A549 (cell line): ENCODE data around the gene CDS1.

Experiments
- CHD2 ChIP-seq: fragments of 150-350 bp; IDR thresholded peaks from 2 replicates; pipeline ENCODE4 v1.6.1; 2014; ENCODE audit warnings: low read length; ENCODE audit not compliant: partially characterized antibody
- PHF8 ChIP-seq: fragments of 200-600 bp; sonication (generic); IDR thresholded peaks from 2 replicates; pipeline ENCODE4 v1.6.1; 2016; ENCODE audit warnings: low read depth, mild to moderate bottlenecking, antibody characterized with exemption, moderate library complexity, borderline replicate concordance
- POLR2A ChIP-seq: IDR thresholded peaks from 2 replicates; pipeline ENCODE4 v1.6.1; 2012; ENCODE audit warnings: mild to moderate bottlenecking, low read length
- RFX5 ChIP-seq: fragments of 450-650 bp; IDR thresholded peaks from 2 replicates; pipeline ENCODE4 v1.7.1; 2014; ENCODE audit warnings: antibody characterized with exemption, mild to moderate bottlenecking, moderate library complexity
- TF ChIP-seq, protein P1 (sequence below): IDR thresholded peaks from 2 replicates; pipeline ENCODE4 v1.6.1; 2012

DNA sequence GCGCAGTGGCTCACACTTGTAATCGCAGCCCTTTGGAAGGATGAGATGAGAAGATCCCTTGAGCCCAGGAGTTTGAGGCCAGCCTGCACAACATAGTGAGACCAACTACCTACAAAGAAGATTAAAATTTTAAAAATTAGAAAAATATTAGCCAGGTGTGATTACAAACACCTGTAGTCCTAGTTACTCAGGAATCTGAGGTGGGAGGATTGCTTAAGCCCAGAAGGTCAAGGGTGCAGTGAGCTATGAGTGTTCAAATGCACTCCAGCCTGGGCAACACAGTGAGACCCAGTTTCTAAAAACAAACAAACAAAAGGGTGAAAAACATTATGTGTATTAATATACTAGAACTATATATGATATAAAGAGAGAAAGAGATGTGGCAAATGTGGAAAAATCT lies 47.0 kb upstream of the CDS1 start:
- TF ChIP-seq, protein P1, sequence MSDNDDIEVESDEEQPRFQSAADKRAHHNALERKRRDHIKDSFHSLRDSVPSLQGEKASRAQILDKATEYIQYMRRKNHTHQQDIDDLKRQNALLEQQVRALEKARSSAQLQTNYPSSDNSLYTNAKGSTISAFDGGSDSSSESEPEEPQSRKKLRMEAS = no peak
- TF ChIP-seq POLR2A = no peak
- TF ChIP-seq CHD2 = no peak
- no peak for TF ChIP-seq RFX5
- no peak for TF ChIP-seq PHF8
